ENCODE data around the gene ZC3H8.

Gene ZC3H8

GRCh38 chr2:112195950-112196349 lies 58.9 kb downstream of the ZC3H8 start:
- Histone ChIP-seq H3K4me3 (ENCODE audit: low read depth, low read length) (no peak overlapping the region), H3K27me3 (ENCODE audit: insufficient read depth, low read length) (no peaks in the 10 kb centered on the region), H3K36me3 (ENCODE audit: insufficient read depth, low read length) (no peaks in the 10 kb centered on the region), H3K79me2 (ENCODE audit: control insufficient read depth, insufficient read depth, low read length, unreplicated experiment) (no peaks in the 10 kb centered on the region), H3K27ac (ENCODE audit: low read depth, low read length) (no peak overlapping the region), H3K4me1 (ENCODE audit: control insufficient read depth, insufficient read depth, low read length, unreplicated experiment) (no peaks in the 10 kb centered on the region), H2AFZ (ENCODE audit: low read length, unreplicated experiment) (no peak overlapping the region)

DNA sequence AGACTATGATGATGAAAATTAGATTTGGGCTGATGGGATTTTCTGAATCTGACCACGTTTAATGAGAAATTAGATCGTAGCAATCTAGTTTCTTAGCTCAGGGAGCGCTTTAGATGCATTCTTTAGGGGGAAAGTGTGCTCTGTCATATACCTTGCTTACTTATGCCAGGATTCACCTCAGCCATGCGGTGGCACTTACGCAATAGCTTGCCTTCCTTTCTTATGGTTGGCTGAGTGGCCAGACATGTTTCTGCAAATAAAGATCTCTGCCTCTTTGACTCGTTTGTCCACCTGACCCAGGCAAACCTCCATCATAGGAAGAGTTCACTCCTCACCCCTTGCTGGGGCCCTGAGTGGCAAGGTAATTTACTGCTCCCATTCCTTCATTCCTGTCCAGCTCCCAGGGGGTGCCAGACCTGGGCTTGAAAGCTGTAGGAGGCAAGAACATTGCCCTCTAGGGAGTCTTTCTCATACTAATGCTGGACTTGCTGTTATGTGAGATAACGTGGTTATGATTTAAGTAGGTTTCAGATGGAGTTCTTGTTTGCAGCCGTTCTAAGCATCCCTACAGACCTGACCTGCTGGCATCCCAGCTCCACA lies 59.6 kb downstream of the ZC3H8 start:
- H3K79me2 ChIP-seq (ENCODE audit: control insufficient read depth, insufficient read depth, low read length, unreplicated experiment) = no peaks in the 10 kb centered on the region

GRCh38 chr2:112194482-112194881 lies 60.4 kb downstream of the ZC3H8 start:
- H2AFZ ChIP-seq (ENCODE audit: low read length, unreplicated experiment) = no peak overlapping the region
- H3K27me3 ChIP-seq (ENCODE audit: insufficient read depth, low read length) = no peaks in the 10 kb centered on the region
- H3K79me2 ChIP-seq (ENCODE audit: control insufficient read depth, insufficient read depth, low read length, unreplicated experiment) = no peaks in the 10 kb centered on the region
- no peak overlapping the region for H3K27ac ChIP-seq (ENCODE audit: low read depth, low read length)
- no peak overlapping the region for H3K4me3 ChIP-seq (ENCODE audit: low read depth, low read length)
- H3K36me3 ChIP-seq (ENCODE audit: insufficient read depth, low read length) = no peaks in the 10 kb centered on the region
- H3K4me1 ChIP-seq (ENCODE audit: control insufficient read depth, insufficient read depth, low read length, unreplicated experiment) = no peaks in the 10 kb centered on the region

More for the DNA sequence above, 59.6 kb downstream of the ZC3H8 start:
- Histone ChIP-seq H3K4me1 (ENCODE audit: control insufficient read depth, insufficient read depth, low read length, unreplicated experiment) (no peaks in the 10 kb centered on the region), H3K36me3 (ENCODE audit: insufficient read depth, low read length) (no peaks in the 10 kb centered on the region), H3K27me3 (ENCODE audit: insufficient read depth, low read length) (no peaks in the 10 kb centered on the region), H3K4me3 (ENCODE audit: low read depth, low read length) (no peak overlapping the region), H3K27ac (ENCODE audit: low read depth, low read length) (no peak overlapping the region), H2AFZ (ENCODE audit: low read length, unreplicated experiment) (no peak overlapping the region)

DNA sequence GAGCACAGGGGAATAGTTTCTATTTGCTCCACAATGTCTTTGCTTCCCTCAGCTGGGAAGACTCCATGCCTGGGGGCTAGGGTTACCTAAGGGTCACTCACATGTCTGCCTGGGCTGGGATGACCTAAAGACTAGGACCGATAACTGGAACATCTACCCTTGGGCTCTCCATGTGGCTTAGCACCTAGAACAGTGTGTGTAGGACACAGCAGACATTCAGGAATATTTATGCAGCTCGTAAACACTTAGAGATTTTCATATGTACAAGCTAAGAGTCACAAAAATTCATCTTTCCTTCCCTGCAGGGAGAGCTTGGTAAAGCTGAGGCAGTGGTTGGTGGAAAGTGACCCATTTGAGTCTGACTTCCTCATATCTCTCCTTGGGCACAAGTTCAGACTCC lies 60.8 kb downstream of the ZC3H8 start:
- Histone ChIP-seq H3K27ac (ENCODE audit: low read depth, low read length) (no peak overlapping the region), H3K4me1 (ENCODE audit: control insufficient read depth, insufficient read depth, low read length, unreplicated experiment) (no peaks in the 10 kb centered on the region)

DNA sequence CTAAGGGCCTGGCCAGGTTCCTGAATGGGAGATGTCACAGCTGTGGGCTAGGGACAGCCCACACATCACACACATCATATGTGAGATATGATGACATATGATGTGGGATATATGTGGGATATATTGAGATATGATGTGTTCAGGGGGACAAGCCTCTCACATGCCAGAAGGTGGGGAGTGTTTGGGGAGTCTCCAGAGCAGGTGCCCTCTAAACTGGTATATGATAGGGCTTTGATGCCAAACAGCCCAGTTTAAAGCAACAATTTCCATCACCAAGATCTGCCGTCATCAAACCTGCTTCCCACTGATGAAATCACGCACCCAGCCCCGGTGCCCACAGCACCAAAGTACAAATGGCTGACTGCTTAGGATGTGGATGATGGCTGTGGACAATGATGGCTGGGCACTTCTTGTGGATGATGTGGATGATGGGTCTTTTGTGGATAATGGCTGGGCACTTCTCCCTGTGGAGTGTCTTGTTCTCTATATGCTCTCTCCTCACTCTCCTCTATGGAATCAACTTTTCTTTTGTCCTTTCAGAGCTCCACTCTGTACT lies 65.8 kb downstream of the ZC3H8 start:
- Histone ChIP-seq H3K27ac (ENCODE audit: low read depth, low read length) (no peak overlapping the region), H3K36me3 (ENCODE audit: insufficient read depth, low read length) (no peaks in the 10 kb centered on the region), H3K79me2 (ENCODE audit: control insufficient read depth, insufficient read depth, low read length, unreplicated experiment) (no peaks in the 10 kb centered on the region), H3K27me3 (ENCODE audit: insufficient read depth, low read length) (no peaks in the 10 kb centered on the region), H2AFZ (ENCODE audit: low read length, unreplicated experiment) (no peak overlapping the region), H3K4me3 (ENCODE audit: low read depth, low read length) (no peak overlapping the region), H3K4me1 (ENCODE audit: control insufficient read depth, insufficient read depth, low read length, unreplicated experiment) (no peaks in the 10 kb centered on the region)

More for the DNA sequence above, 60.8 kb downstream of the ZC3H8 start:
- no peaks in the 10 kb centered on the region for H3K27me3 ChIP-seq (ENCODE audit: insufficient read depth, low read length)
- H3K36me3 ChIP-seq (ENCODE audit: insufficient read depth, low read length) = no peaks in the 10 kb centered on the region
- H3K4me3 ChIP-seq (ENCODE audit: low read depth, low read length) = no peak overlapping the region
- no peaks in the 10 kb centered on the region for H3K79me2 ChIP-seq (ENCODE audit: control insufficient read depth, insufficient read depth, low read length, unreplicated experiment)
- H2AFZ ChIP-seq (ENCODE audit: low read length, unreplicated experiment) = no peak overlapping the region

DNA sequence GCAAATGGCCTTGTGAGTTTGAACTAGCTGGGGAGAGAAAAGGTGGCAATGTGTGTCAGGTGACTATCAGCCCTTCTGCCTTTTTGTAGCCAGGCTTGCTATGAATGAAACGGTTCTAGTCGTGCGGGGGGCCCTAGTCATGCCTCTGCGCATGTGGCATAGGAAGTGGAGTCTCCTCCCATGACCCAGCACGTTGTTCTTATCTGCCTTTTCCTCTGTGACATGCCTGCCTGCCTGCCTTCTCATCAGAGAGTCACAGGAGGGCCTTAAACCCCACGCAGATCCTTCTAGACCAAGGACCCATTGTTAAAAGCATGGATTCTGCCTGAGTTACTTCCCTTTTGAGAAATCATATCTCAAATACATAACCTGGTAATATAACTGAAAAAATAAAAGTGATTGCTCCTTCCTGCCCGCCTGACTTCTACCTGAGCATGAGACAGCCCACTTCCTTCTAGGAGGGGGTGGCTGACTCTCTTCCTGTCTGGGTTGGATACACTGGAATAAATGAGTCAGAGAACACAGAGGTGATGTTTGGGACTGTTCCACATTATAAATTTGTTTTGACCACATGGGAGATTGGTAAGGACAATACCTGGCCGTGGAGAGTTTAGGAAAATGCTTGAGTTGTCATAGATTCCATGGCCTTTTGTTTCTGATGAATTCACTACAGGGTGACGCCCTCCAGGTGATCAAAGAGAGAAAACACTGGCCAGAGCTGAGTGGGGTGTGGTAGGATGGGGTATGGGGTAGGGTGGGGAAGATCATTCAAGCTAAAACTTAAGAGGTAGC lies 66.8 kb downstream of the ZC3H8 start:
- Histone ChIP-seq H3K36me3 (ENCODE audit: insufficient read depth, low read length) (no peaks in the 10 kb centered on the region), H3K27me3 (ENCODE audit: insufficient read depth, low read length) (no peaks in the 10 kb centered on the region), H2AFZ (ENCODE audit: low read length, unreplicated experiment) (no peak overlapping the region), H3K27ac (ENCODE audit: low read depth, low read length) (no peak overlapping the region), H3K79me2 (ENCODE audit: control insufficient read depth, insufficient read depth, low read length, unreplicated experiment) (no peaks in the 10 kb centered on the region), H3K4me1 (ENCODE audit: control insufficient read depth, insufficient read depth, low read length, unreplicated experiment) (no peaks in the 10 kb centered on the region), H3K4me3 (ENCODE audit: low read depth, low read length) (no peak overlapping the region)

GRCh38 chr2:112187046-112187715 lies 67.7 kb downstream of the ZC3H8 start:
- H3K27me3 ChIP-seq (ENCODE audit: insufficient read depth, low read length) = no peaks in the 10 kb centered on the region
- no peaks in the 10 kb centered on the region for H3K36me3 ChIP-seq (ENCODE audit: insufficient read depth, low read length)
- H3K79me2 ChIP-seq (ENCODE audit: control insufficient read depth, insufficient read depth, low read length, unreplicated experiment) = no peaks in the 10 kb centered on the region
- no peak overlapping the region for H3K27ac ChIP-seq (ENCODE audit: low read depth, low read length)
- no peaks in the 10 kb centered on the region for H3K4me1 ChIP-seq (ENCODE audit: control insufficient read depth, insufficient read depth, low read length, unreplicated experiment)
- H2AFZ ChIP-seq (ENCODE audit: low read length, unreplicated experiment) = no peak overlapping the region
- H3K4me3 ChIP-seq (ENCODE audit: low read depth, low read length) = no peak overlapping the region

DNA sequence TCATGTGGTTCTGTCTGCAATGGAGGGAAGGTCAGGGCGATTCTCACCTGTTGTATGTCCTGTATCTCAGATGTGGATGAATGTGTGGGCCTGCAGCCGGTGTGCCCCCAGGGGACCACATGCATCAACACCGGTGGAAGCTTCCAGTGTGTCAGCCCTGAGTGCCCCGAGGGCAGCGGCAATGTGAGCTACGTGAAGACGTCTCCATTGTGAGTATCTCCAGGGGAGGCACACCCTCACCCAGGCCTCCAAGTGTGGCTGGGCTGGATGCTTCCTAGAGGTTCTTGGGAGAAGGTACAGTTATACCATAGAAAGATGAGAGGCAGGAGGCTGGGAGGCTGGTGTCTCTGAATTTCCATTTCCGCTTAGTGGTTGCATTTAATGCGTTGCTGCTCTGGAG lies 69.7 kb downstream of the ZC3H8 start:
- no peak overlapping the region for H2AFZ ChIP-seq (ENCODE audit: low read length, unreplicated experiment)
- no peaks in the 10 kb centered on the region for H3K36me3 ChIP-seq (ENCODE audit: insufficient read depth, low read length)
- no peak overlapping the region for H3K4me3 ChIP-seq (ENCODE audit: low read depth, low read length)
- H3K27me3 ChIP-seq (ENCODE audit: insufficient read depth, low read length) = no peaks in the 10 kb centered on the region
- no peaks in the 10 kb centered on the region for H3K4me1 ChIP-seq (ENCODE audit: control insufficient read depth, insufficient read depth, low read length, unreplicated experiment)
- no peak overlapping the region for H3K27ac ChIP-seq (ENCODE audit: low read depth, low read length)
- no peaks in the 10 kb centered on the region for H3K79me2 ChIP-seq (ENCODE audit: control insufficient read depth, insufficient read depth, low read length, unreplicated experiment)

DNA sequence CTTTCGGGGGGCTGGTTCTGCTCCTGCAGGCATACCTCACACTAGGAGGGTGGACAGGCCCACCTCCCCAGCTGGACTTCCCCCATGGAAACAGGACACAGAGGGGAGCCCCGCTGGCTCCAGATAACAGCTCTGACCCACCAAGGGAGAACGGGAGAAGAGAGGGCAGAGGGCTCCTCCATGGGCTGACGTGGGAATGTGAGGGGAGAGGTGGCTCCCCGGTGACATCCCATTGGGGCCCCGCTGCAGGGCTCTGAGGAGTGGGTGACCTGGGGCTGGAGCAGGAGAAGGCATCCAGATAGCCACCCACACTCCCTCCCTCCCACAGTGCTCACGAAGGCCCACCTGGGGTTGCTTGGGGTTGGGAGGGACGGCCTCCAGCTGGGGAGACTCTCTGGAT lies 70.7 kb downstream of the ZC3H8 start:
- Histone ChIP-seq H3K36me3 (ENCODE audit: insufficient read depth, low read length) (no peaks in the 10 kb centered on the region), H3K79me2 (ENCODE audit: control insufficient read depth, insufficient read depth, low read length, unreplicated experiment) (no peaks in the 10 kb centered on the region), H3K4me3 (ENCODE audit: low read depth, low read length) (no peak overlapping the region), H3K27ac (ENCODE audit: low read depth, low read length) (no peak overlapping the region), H3K27me3 (ENCODE audit: insufficient read depth, low read length) (no peaks in the 10 kb centered on the region), H2AFZ (ENCODE audit: low read length, unreplicated experiment) (no peak overlapping the region), H3K4me1 (ENCODE audit: control insufficient read depth, insufficient read depth, low read length, unreplicated experiment) (no peaks in the 10 kb centered on the region)

DNA sequence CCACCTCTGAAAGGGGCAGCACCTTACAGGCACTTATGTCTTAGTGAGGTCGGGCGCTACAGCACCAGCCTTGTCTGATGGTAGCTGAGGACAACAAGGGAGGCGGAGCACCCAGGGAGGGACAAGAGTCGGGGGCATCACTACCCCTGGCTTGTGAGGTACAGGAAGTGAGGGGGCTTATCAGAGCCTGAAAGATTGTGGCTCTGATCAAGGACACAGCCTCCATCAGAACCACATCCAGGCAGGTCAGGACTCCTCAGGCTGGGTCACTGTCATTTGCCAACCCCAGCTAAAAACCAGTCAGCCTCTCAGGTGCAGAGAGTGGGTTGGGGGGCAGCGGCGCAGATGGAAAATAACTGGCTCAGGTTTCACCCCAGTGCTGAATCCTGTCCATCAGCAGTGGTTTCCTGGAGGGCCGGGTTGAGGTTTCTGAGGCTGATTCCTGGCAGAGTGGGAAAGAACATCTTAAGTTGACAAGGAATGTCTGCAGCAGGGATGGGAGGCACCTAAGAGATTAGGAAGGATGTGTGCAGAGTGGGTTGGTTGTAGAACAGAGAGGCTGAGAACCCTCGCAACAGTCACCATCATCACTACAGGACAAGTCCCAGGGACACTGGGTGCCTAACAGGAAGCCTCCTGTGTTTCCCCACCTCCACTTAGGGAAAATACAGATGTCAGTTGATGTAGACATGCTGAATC lies 71.4 kb downstream of the ZC3H8 start:
- H3K27ac ChIP-seq (ENCODE audit: low read depth, low read length) = no peak overlapping the region
- no peaks in the 10 kb centered on the region for H3K79me2 ChIP-seq (ENCODE audit: control insufficient read depth, insufficient read depth, low read length, unreplicated experiment)
- no peaks in the 10 kb centered on the region for H3K4me1 ChIP-seq (ENCODE audit: control insufficient read depth, insufficient read depth, low read length, unreplicated experiment)
- no peaks in the 10 kb centered on the region for H3K36me3 ChIP-seq (ENCODE audit: insufficient read depth, low read length)
- no peaks in the 10 kb centered on the region for H3K27me3 ChIP-seq (ENCODE audit: insufficient read depth, low read length)
- H2AFZ ChIP-seq (ENCODE audit: low read length, unreplicated experiment) = no peak overlapping the region
- no peak overlapping the region for H3K4me3 ChIP-seq (ENCODE audit: low read depth, low read length)
